Amniotic epithelial cell (primary cell): ENCODE data around the gene LSM12.
A peak's percentile ranks its signal among the peaks of the same experiment; 100 is the strongest.
"Not testable (repeated sequence)": the region's sequence is repeated elsewhere in the genome, so short reads cannot be mapped to it uniquely, and the experiment has no call there.

Source experiments
- DNase-seq: peaks from one replicate; pipeline ENCODE4 v3.0.0-alpha.2; 2010; ENCODE audit warnings: low read depth

The LSM12 gene

GRCh38 chr17:44076716-44077594 is 10.5 kb upstream of the LSM12 start:
- DNase-seq: no peak

GRCh38 chr17:44075598-44076293 is 9.3 kb upstream of the LSM12 start:
- DNase-seq: no peak

GRCh38 chr17:44074911-44075285 is 8.4 kb upstream of the LSM12 start:
- no peak for DNase-seq

- DNase-seq: no peak
Measured at GRCh38 chr17:44074231-44074910, 7.9 kb upstream of the LSM12 start.

- DNase-seq: no peak
Measured at GRCh38 chr17:44071772-44072171, 5.3 kb upstream of the LSM12 start.

- DNase-seq: no peak
Measured at GRCh38 chr17:44071198-44071520, 4.7 kb upstream of the LSM12 start.

GRCh38 chr17:44070455-44071197 is 4.2 kb upstream of the LSM12 start, which contains the start of gene G6PC3:
TSS of gene G6PC3 (plus strand) at chr17:44070735. CDS start at chr17:44070966, 231 bp downstream.
- DNase-seq: peak; percentile 98

GRCh38 chr17:44069974-44070454 is 3.5 kb upstream of the LSM12 start:
- DNase-seq: peak; percentile 58

- DNase-seq: no peak
Measured at GRCh38 chr17:44067545-44067940, 1.1 kb upstream of the LSM12 start.

GRCh38 chr17:44065668-44066203 is 735 bp downstream of the LSM12 start:
- no peak for DNase-seq

GRCh38 chr17:44063704-44064639 is 2.5 kb downstream of the LSM12 start:
- no peak for DNase-seq

- no peak for DNase-seq
Measured at GRCh38 chr17:44062871-44063270, 3.6 kb downstream of the LSM12 start.

- DNase-seq: no peak
Measured at GRCh38 chr17:44061446-44061845, 5.0 kb downstream of the LSM12 start.

- no peak for DNase-seq
Measured at GRCh38 chr17:44059101-44059892, 7.2 kb downstream of the LSM12 start.

GRCh38 chr17:44053125-44053872 is 13.2 kb downstream of the LSM12 start:
- DNase-seq: no peak

- DNase-seq: no peak
Measured at GRCh38 chr17:44049294-44050060, 17.0 kb downstream of the LSM12 start.

- DNase-seq: not testable (repeated sequence)
Measured at GRCh38 chr17:44046893-44047292, 19.6 kb downstream of the LSM12 start.

- peak; percentile 22 for DNase-seq
Measured at GRCh38 chr17:44045486-44045885, 21.0 kb downstream of the LSM12 start.
